Measurements from ENCODE around the gene BEGAIN. TPM values are rescaled to one million over a fixed set of nuclear protein-coding genes. Genes with fewer than 3 reads are reported as not detected.

BEGAIN gene
- total RNA-seq, 6 experiments from 2014 or later = 0.05 to 0.20 (median 0.14) TPM; not detected in 1

DNA sequence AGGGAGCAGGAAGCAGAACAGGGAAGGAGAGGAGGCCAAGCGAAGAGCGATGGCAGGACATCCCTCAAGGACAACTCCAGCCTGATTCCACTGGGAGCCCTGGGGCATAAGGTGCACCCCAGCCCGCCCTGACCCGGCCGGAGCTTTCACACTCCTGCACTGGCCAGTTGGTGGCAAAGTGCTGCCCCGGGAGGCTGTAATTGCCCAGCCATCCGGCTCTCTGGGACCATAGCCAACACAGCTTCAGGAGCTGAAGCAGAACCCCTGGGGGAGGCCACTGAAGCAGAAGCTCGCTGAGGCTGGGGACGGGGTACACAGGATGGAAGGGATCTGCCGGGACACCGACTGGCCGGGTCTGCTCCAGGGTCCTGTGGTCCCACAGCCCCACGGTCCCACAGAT lies 41.9 kb upstream of the BEGAIN start:
- TF ChIP-seq, protein P1, sequence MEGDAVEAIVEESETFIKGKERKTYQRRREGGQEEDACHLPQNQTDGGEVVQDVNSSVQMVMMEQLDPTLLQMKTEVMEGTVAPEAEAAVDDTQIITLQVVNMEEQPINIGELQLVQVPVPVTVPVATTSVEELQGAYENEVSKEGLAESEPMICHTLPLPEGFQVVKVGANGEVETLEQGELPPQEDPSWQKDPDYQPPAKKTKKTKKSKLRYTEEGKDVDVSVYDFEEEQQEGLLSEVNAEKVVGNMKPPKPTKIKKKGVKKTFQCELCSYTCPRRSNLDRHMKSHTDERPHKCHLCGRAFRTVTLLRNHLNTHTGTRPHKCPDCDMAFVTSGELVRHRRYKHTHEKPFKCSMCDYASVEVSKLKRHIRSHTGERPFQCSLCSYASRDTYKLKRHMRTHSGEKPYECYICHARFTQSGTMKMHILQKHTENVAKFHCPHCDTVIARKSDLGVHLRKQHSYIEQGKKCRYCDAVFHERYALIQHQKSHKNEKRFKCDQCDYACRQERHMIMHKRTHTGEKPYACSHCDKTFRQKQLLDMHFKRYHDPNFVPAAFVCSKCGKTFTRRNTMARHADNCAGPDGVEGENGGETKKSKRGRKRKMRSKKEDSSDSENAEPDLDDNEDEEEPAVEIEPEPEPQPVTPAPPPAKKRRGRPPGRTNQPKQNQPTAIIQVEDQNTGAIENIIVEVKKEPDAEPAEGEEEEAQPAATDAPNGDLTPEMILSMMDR (IDR thresholded peaks at IDR 0.05) = no peak
- Mint-ChIP-seq H3K9me3 (peaks cover 16% of the 10 kb centered on the region), H3K27me3 (ENCODE audit: insufficient read depth) (peaks cover 50% of the 10 kb centered on the region), H3K36me3 (ENCODE audit: low read depth) (peaks cover 5% of the 10 kb centered on the region), H3K4me1 (ENCODE audit: low read depth) (no peaks in the 10 kb centered on the region), H3K4me3 (no peak overlapping the region), H3K27ac (no peak overlapping the region)
- DNase-seq = no peak

GRCh38 chr14:100628225-100628624 lies 41.0 kb upstream of the BEGAIN start:
- Mint-ChIP-seq H3K27ac (no peak overlapping the region), H3K27me3 (ENCODE audit: insufficient read depth) (peaks cover 51% of the 10 kb centered on the region)
- TF ChIP-seq, protein P1 (IDR thresholded peaks at IDR 0.05) = no peak

GRCh38 chr14:100626614-100627013 lies 39.4 kb upstream of the BEGAIN start:
- Mint-ChIP-seq H3K9me3 (peaks cover 16% of the 10 kb centered on the region), H3K36me3 (ENCODE audit: low read depth) (peaks cover 5% of the 10 kb centered on the region), H3K27ac (no peak overlapping the region), H3K4me1 (ENCODE audit: low read depth) (no peaks in the 10 kb centered on the region), H3K4me3 (no peak overlapping the region), H3K27me3 (ENCODE audit: insufficient read depth) (peaks cover 47% of the 10 kb centered on the region)
- TF ChIP-seq, protein P1 (IDR thresholded peaks at IDR 0.05) = no peak
- DNase-seq = no peak

More at GRCh38 chr14:100628225-100628624, 41.0 kb upstream of the BEGAIN start:
- DNase-seq = no peak
- Mint-ChIP-seq H3K9me3 (peaks cover 16% of the 10 kb centered on the region), H3K36me3 (ENCODE audit: low read depth) (peaks cover 5% of the 10 kb centered on the region), H3K4me3 (no peak overlapping the region), H3K4me1 (ENCODE audit: low read depth) (no peaks in the 10 kb centered on the region)

- no peak overlapping the region for H3K4me3 Mint-ChIP-seq
- H3K36me3 Mint-ChIP-seq (ENCODE audit: low read depth) = peaks cover 5% of the 10 kb centered on the region
- TF ChIP-seq, protein P1 (IDR thresholded peaks at IDR 0.05) = no peak
- H3K4me1 Mint-ChIP-seq (ENCODE audit: low read depth) = no peaks in the 10 kb centered on the region
- no peak for DNase-seq
- peaks cover 16% of the 10 kb centered on the region for H3K9me3 Mint-ChIP-seq
- peaks cover 49% of the 10 kb centered on the region for H3K27me3 Mint-ChIP-seq (ENCODE audit: insufficient read depth)
- no peak overlapping the region for H3K27ac Mint-ChIP-seq
Observed at GRCh38 chr14:100623961-100624360, 36.7 kb upstream of the BEGAIN start.

DNA sequence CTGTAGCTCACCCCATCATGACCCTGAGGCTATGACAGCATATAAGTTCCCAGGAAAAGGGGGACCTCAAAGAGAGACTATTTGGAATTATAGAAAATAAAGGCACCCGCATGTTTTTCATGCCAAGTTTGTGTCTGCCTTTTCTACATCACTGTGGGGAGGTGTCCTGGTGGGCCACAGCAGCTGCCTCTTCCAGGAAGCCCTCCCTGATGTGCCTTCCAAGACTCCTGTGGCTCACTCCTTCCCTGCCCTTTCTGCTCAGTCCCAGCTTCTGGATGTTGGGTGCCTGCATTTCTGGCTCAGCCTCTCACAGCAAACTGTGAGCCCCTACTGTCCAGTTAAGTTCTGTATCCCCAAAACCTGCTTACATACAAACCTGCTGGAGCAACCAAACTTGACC lies 36.3 kb upstream of the BEGAIN start:
- Mint-ChIP-seq H3K27me3 (ENCODE audit: insufficient read depth) (peaks cover 49% of the 10 kb centered on the region), H3K4me1 (ENCODE audit: low read depth) (no peaks in the 10 kb centered on the region), H3K27ac (no peak overlapping the region), H3K4me3 (no peak overlapping the region), H3K9me3 (peaks cover 16% of the 10 kb centered on the region), H3K36me3 (ENCODE audit: low read depth) (peaks cover 5% of the 10 kb centered on the region)
- DNase-seq = no peak
- TF ChIP-seq, protein P1 (IDR thresholded peaks at IDR 0.05) = no peak

Measured in HFFc6 (cell line).